ENCODE data around the gene KCNJ6.

Gene KCNJ6

GRCh38 chr21:37904856-37905255, 11.4 kb downstream of the KCNJ6 start:
- DNase-seq (ENCODE audit: low read depth): no peak

- no peak for DNase-seq (ENCODE audit: low read depth)
Observed at GRCh38 chr21:37903396-37903795, 12.9 kb downstream of the KCNJ6 start.

GRCh38 chr21:37899146-37899545, 17.1 kb downstream of the KCNJ6 start:
- DNase-seq (ENCODE audit: low read depth): no peak

- no peak for DNase-seq (ENCODE audit: low read depth)
Observed at GRCh38 chr21:37896788-37897187, 19.5 kb downstream of the KCNJ6 start.

- DNase-seq (ENCODE audit: low read depth): no peak
Observed at GRCh38 chr21:37891972-37892371, 24.3 kb downstream of the KCNJ6 start.

GRCh38 chr21:37888659-37889058, 27.6 kb downstream of the KCNJ6 start:
- DNase-seq (ENCODE audit: low read depth): no peak

- DNase-seq (ENCODE audit: low read depth): no peak
Observed at GRCh38 chr21:37886726-37887299, 29.4 kb downstream of the KCNJ6 start.

GRCh38 chr21:37886120-37886519, 30.1 kb downstream of the KCNJ6 start:
- DNase-seq (ENCODE audit: low read depth): no peak

- no peak for DNase-seq (ENCODE audit: low read depth)
Observed at GRCh38 chr21:37878946-37879660, 37.2 kb downstream of the KCNJ6 start.

- DNase-seq (ENCODE audit: low read depth): no peak
Observed at GRCh38 chr21:37877888-37878684, 38.2 kb downstream of the KCNJ6 start.

- DNase-seq (ENCODE audit: low read depth): no peak
Observed at GRCh38 chr21:37877171-37877570, 39.1 kb downstream of the KCNJ6 start.

GRCh38 chr21:37876561-37876960, 39.7 kb downstream of the KCNJ6 start:
- no peak for DNase-seq (ENCODE audit: low read depth)

- DNase-seq (ENCODE audit: low read depth): no peak
Observed at GRCh38 chr21:37874904-37875780, 41.1 kb downstream of the KCNJ6 start.

- DNase-seq (ENCODE audit: low read depth): no peak
Observed at GRCh38 chr21:37874481-37874880, 41.8 kb downstream of the KCNJ6 start.

- no peak for DNase-seq (ENCODE audit: low read depth)
Observed at GRCh38 chr21:37873655-37874054, 42.6 kb downstream of the KCNJ6 start.

- DNase-seq (ENCODE audit: low read depth): no peak
Observed at GRCh38 chr21:37871121-37871862, 45.0 kb downstream of the KCNJ6 start.

- no peak for DNase-seq (ENCODE audit: low read depth)
Observed at GRCh38 chr21:37870221-37870620, 46.0 kb downstream of the KCNJ6 start.

GRCh38 chr21:37869661-37870060, 46.6 kb downstream of the KCNJ6 start:
- no peak for DNase-seq (ENCODE audit: low read depth)

GRCh38 chr21:37868446-37869295, 47.6 kb downstream of the KCNJ6 start:
- no peak for DNase-seq (ENCODE audit: low read depth)

GRCh38 chr21:37866027-37866426, 50.2 kb downstream of the KCNJ6 start:
- no peak for DNase-seq (ENCODE audit: low read depth)

GRCh38 chr21:37865156-37865555, 51.1 kb downstream of the KCNJ6 start:
- DNase-seq (ENCODE audit: low read depth): no peak

Measured in stimulated activated CD8-positive, alpha-beta memory T cell treated with anti-CD3 and anti-CD28 coated beads, Interleukin-4, amount 100 ng/mL, for 24 hours (primary cell).